ENCODE results near the gene C1orf21. TPM values are rescaled to one million over a fixed set of nuclear protein-coding genes. Genes with fewer than 3 reads are reported as not detected.

The C1orf21 gene
- polyA plus RNA-seq, 5 donors = 40.2 to 53.2 (median 43.4) TPM

DNA sequence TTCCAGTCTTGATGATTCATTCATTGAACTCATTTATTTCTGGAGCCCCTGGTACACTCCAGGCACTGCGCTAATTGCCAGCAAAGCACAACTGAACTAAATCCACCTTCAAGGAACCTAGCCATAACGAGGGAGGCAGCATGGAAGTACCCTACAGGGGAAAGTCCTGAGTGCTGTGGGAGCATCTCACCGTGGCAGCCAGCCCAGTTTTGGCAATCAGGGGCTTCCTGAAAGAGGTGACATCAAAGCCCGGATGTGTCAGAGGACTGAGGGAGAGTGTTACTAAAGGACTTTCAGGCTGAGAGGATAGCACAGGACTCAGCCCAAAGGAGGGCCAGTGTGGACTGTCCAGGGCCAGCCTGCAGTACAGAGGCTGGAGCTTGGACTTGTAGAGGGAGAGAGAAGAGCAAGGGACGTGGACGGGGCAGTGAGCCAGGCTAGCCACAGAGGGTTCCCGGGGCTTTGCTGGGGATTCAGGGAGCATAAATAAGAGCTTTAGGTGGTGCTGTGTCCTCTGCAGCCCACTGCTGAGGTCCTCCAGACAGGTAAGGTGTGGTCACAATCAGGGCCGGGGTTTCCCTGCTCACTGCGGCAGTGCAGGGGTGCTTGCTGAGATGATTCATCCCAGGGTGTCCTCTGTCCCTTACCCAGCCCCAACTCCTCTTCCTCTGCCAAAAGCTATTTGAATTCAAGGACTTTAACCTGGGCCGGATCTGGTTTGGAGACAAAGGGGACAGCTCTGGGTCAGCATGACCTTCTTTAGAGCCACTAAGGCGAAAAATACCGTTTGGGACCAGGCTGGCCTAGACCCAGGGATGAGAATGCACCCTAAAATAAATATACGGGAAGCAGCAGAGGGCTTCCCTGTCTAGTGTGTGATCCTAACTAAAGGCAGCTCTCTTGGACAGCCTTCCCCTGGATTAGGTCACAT lies 239.5 kb downstream of the C1orf21 start:
- DNase-seq = no peak

DNA sequence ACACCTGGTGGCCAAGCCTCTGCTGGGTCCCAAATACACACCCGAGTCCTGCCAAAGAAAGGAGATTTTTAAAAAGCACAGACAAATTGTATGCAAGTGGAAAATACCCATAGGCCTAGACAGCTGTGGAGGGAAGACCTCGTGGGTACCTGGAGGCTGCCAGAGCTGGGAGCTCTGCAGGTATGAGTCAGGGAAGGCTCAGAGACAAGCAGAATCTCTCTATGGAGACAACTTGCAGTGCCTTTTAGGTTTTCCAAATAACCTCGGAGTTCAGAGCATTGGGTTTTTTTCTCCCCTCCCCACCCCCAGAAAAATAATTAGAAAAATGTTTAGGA lies 240.1 kb downstream of the C1orf21 start:
- no peak for DNase-seq

GRCh38 chr1:184629266-184629665 lies 242.4 kb downstream of the C1orf21 start:
- DNase-seq = no peak

GRCh38 chr1:184630679-184631060 lies 243.8 kb downstream of the C1orf21 start:
- DNase-seq = no peak

DNA sequence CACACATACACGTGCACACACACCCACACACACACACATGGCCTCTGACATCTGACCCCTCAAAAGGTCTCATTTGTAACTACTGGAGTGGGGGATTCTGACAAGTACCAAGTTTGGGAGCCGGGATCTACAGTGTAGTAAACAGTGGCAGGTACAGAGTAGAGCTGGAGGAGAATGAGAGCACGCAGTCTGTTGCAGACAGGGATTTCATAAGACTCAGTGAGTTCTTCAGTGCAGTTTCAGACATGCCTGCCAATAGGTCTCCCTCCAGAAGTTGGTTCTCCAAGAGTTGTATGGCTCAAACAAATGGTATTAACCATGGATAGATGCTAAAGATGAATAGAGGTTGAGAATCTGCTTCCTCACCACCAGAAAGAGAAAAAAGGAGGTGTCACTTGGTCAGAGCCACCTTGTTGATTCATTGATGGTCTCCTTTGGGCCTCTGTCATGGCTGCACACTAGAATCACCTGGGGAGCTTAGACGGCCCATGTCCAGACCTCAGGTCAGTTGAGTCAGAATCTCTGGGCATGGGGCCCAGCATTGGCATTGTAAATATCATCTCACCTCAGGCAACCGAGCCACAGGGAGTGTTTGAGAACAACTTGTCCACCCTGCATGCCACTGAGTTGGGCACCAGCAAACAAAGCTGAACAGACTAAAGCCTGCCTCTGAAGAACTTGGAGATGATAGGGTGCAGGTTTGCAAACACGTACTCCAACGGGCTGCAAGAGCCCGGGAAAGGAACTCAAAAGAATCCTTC lies 245.8 kb downstream of the C1orf21 start:
- no peak for DNase-seq

- DNase-seq = no peak
Measured at GRCh38 chr1:184633785-184634184, 247.0 kb downstream of the C1orf21 start.

DNA sequence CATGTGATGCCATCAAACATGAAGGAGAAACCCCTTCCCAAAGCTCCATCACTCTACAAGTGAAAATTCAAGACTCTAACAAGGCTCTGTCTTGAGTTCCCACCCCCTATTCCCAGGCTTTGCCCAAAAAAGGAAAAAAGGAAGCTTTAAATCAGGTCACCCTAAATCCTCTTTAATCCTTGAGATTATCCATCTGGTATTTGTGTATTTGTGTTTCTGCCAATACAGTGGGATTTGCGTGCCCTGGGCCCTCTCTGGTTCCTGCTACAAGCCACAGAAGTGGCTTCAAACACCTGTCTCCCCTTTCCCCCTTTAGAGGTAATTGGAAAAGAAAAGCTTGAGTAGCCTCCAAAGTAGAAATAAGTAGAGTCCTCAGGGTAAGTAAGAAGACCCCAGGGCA lies 247.5 kb downstream of the C1orf21 start:
- DNase-seq = no peak

- no peak for DNase-seq
Measured at GRCh38 chr1:184635347-184635979, 248.6 kb downstream of the C1orf21 start.

DNA sequence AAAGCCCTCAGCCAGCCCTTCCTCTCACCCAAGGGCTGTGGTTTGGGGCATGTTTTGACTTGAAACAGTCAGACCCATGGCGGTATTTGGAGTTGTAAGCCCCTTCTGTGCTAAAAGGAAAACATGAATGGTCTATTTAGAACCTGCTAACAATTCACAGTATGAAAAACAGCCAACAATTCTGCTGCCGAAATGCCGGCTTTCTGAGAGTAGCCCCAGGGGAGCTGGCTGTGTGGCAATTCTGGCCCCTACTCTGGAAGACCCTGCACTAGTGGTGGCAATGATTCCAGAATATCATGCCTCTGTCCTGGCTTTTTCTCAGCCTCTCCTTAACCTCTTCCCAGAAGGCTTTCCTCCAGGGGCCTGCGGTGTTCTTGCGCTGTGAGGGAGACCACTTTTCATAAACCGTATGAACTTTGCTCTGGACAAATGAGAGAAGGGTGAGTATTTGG lies 249.2 kb downstream of the C1orf21 start:
- DNase-seq = no peak

- DNase-seq = no peak
Measured at GRCh38 chr1:184637664-184638240, 250.9 kb downstream of the C1orf21 start.

DNA sequence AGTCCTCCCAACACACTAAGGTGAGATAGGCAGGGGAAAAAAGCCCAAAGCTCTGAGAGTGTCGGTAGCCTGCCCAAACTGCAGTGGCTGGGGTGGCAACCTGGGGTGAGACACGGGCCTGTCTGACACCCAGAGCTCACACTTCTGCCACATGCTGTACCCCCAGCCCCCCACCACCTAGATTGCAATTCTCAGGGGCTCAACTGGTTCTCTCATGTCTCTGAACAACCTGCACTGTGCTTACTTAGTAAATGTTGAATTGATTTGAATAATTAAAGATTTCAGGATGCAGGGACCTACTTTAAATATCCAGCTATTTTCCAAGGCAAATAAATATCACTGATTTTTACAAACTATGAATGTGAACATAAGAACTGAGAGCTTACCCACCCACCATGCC lies 252.4 kb downstream of the C1orf21 start:
- DNase-seq = no peak

DNA sequence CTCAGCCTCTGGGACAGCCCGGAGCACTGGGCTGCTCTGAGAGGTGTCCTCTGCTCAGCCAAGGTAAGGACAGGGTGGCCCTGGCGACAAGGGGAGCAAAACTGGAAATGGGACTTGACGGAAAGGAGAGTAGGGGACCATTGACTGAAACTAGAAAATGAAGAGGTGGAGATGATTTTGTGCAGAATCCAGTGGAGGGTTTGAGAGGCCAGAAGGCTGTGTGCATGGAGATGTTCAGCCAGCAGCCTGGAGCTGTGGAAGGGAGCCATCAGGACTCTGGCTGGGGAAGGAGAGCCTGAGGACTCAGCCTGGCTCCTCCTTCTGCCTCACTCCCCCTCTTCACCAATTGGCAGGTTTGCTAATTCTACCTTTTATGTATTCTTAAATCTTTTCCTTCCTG lies 253.7 kb downstream of the C1orf21 start:
- DNase-seq = no peak

- DNase-seq = no peak
Measured at GRCh38 chr1:184641894-184642293, 255.1 kb downstream of the C1orf21 start.

- no peak for DNase-seq
Measured at GRCh38 chr1:184643661-184644060, 256.8 kb downstream of the C1orf21 start.

DNA sequence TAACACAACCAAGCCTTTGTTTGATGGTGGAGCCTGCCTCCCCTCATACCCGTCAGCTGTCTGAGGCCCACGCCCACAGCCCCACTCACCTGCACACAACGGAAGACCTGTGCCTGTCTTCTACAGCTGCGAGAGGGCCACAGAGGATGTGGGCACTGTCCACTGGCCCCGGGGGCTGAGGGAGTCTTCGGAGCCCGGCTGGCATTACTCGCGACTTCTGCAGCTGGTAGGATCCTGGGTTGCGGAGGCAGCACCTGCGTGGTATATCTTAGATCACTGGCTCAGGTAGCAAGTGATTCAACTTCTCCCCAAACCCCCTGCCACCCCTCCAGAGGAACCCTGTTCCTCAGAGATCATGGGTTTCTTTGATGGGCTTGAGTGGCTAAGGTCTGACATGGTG lies 257.9 kb downstream of the C1orf21 start:
- no peak for DNase-seq

DNA sequence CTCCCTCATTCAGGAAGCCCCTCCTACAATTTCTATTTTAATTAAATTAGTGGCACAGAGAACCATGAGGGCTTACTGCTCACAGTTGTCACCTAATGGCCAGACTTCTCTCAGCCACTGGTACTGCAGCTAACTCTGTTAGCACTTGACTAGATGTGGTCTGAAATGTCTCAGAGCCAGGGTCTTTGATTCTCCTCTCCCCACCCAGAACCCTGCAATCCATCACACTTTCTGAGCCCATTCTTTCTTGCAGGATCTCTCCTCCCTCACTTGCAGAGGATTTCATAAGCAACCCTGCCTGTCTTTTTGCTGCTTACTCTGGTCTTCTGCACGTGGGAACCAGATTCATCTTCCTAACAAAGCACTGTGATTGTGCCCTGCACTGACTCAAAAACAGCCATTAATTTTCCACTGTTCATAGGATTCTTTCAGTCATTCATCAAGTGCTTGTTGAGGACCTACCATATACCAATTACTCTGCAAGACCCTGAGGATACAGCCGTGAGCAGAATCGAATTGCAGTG lies 259.4 kb downstream of the C1orf21 start:
- DNase-seq = no peak

GRCh38 chr1:184646824-184647223 lies 260.0 kb downstream of the C1orf21 start:
- DNase-seq = no peak

DNA sequence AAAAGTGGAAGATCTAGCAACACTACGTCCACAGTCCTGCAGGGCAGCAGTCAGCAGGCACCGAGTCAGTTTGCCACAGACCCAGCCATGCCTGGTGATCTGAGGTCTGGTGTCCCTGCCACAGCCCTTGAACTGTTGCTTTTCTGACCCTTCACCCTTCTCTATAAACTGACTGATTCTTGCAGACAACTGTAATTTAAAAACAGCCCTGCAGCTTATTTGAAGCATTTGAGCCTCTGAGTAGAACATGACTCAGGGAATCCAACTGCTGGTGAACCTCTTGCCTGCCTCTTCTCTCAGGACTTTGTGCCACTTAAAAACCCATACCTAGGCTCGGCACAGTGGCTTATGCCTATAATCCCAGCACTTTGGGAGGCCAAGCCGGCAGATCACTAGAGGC lies 260.6 kb downstream of the C1orf21 start:
- no peak for DNase-seq

DNA sequence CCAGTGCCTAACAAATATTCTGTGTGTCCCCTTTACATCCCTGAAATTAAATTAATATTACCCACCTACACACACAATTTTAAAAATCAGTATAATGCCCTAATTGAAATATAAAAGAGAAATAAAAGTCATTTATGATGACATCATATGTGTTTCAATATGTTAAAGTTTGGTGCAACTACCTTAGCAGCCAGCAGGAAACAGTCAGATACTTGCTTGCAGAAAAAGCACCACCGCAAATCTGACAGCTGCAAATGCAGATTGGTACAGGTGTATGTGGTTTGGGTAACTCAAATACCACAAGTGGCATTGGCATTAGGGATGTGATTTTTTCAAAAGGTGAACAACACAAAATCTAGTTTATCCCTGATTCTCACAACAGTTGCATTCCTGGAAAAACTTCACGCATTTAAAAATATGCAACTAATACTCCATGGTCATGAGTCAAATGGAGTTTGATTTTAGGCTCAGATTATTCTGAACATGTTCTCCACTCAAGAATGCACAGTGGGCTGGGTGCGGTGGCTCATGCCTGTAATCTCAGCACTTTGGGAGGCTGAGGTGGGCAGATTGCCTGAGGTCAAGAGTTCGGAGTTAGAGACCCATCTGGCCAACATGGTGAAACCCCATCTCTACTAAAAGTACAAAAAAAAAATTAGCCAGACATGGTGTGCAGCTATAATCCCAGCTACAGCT lies 261.5 kb downstream of the C1orf21 start:
- no peak for DNase-seq

DNA sequence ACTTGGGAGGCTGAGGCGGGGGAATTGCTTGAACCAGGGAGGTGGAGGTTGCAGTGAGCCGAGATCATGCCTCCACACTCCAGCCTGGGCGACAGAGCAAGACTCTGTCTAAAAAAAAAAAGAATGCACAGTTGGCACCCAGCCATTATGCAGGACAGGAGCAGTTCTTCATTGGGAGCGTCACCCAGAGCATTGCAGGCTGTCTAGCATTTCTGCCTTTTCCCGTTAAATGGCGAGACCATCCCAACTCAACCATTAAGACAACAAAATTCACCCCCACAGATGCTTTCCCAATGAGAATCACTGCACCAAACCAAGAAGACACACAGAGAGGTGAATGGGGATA lies 262.0 kb downstream of the C1orf21 start:
- DNase-seq = no peak

DNA sequence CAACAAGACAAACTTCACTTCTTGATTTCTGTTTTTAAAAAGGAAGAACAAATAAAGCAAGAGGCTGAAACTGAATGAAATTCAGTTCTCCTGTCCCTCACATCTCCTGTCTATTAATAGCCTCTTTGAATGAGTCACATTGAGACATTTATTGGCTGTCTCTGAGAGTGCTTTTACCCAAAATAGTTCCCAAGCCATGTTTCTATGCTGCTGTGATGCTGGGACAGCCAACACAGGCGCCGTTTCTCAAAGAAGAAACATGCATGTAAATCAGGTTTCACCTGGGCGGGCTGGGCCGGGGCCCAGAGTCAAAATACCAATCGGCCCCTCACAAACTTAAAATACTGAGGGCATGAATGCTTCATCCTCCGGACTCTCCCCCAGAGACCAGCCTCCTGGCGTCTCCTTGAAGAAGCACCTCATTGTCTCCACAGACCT lies 262.6 kb downstream of the C1orf21 start:
- DNase-seq = no peak

Data from right lung (tissue), 5 donors.